ENCODE results near the gene AOPEP.

AOPEP gene

DNA sequence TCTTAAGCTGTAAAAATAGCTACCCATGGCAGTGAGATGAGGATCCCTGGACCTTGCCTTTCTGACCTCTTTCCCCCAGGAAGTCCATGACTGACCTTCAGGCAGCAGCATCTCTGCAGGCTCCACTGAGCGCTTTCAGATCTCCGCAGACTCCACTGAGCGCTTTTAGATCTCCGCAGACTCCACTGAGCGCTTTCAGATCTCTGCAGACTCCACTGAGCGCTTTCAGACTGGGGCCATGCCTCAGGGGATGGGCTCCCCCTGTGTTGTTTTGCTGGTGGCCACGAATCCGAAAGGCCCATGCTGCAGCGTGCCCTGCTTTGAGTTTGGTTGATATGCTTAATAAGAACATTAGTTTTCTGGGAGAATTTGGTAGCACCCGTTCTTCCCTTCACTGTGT lies 336.8 kb downstream of the AOPEP start:
- Histone ChIP-seq H3K27ac (ENCODE audit: low read depth, low read length) (no peak overlapping the region), H3K36me3 (ENCODE audit: low read length) (no peaks in the 10 kb centered on the region), H3K9me3 (ENCODE audit: insufficient read depth, low read length) (no peaks in the 10 kb centered on the region), H3K27me3 (ENCODE audit: low read length) (no peaks in the 10 kb centered on the region), H3K4me3 (ENCODE audit: insufficient read depth, low read length, poor library complexity, severe bottlenecking) (no peak overlapping the region), H3K9ac (ENCODE audit: low read length) (no peak overlapping the region), H3K9me2 (replicated peaks; ENCODE audit: insufficient read depth, low read length) (no peaks in the 10 kb centered on the region), H3K4me2 (ENCODE audit: low read depth, low read length, poor library complexity, severe bottlenecking) (no peak overlapping the region), H2AFZ (ENCODE audit: low read depth, low read length, severe bottlenecking) (no peak overlapping the region), H3F3A (ENCODE audit: insufficient read depth) (no peaks in the 10 kb centered on the region), H4K20me1 (ENCODE audit: low read depth, low read length) (no peaks in the 10 kb centered on the region), H3K79me2 (ENCODE audit: insufficient read depth, low read length) (no peaks in the 10 kb centered on the region)
- no peak for TF ChIP-seq EZH2phosphoT487 (conservative IDR thresholded peaks at IDR 0.05; ENCODE audit: low read length)
- TF ChIP-seq, protein P1, sequence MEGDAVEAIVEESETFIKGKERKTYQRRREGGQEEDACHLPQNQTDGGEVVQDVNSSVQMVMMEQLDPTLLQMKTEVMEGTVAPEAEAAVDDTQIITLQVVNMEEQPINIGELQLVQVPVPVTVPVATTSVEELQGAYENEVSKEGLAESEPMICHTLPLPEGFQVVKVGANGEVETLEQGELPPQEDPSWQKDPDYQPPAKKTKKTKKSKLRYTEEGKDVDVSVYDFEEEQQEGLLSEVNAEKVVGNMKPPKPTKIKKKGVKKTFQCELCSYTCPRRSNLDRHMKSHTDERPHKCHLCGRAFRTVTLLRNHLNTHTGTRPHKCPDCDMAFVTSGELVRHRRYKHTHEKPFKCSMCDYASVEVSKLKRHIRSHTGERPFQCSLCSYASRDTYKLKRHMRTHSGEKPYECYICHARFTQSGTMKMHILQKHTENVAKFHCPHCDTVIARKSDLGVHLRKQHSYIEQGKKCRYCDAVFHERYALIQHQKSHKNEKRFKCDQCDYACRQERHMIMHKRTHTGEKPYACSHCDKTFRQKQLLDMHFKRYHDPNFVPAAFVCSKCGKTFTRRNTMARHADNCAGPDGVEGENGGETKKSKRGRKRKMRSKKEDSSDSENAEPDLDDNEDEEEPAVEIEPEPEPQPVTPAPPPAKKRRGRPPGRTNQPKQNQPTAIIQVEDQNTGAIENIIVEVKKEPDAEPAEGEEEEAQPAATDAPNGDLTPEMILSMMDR (IDR thresholded peaks at IDR 0.05; ENCODE audit: insufficient read depth, low read length, poor library complexity, severe bottlenecking): no peak

DNA sequence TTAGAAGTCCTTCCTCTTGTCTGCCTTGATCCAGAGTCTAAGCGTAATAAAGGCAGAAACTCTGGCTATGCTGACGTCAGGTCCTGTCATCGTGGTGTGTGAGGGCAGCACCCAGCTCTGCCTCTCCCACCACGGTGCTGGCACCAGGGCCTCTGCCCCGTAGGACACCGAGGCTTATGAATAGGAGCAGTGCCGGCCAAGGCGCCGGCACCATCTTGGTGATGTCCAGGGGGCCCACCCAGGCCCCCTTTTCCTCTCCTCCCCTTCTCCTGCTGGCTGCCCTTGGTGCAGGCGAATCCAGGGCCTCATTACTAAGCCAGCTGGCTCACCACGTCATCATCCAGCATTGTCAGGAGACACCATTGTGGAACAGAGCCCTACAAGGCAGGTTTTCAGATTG lies 338.7 kb downstream of the AOPEP start:
- H3K4me2 ChIP-seq (ENCODE audit: low read depth, low read length, poor library complexity, severe bottlenecking): no peak overlapping the region
- no peaks in the 10 kb centered on the region for H3K9me3 ChIP-seq (ENCODE audit: insufficient read depth, low read length)
- TF ChIP-seq EZH2phosphoT487 (conservative IDR thresholded peaks at IDR 0.05; ENCODE audit: low read length): no peak
- TF ChIP-seq, protein P1 (IDR thresholded peaks at IDR 0.05; ENCODE audit: insufficient read depth, low read length, poor library complexity, severe bottlenecking): no peak
- no peak overlapping the region for H3K9ac ChIP-seq (ENCODE audit: low read length)
- H3K36me3 ChIP-seq (ENCODE audit: low read length): no peaks in the 10 kb centered on the region
- no peaks in the 10 kb centered on the region for H3K9me2 ChIP-seq (replicated peaks; ENCODE audit: insufficient read depth, low read length)
- H3K27ac ChIP-seq (ENCODE audit: low read depth, low read length): no peak overlapping the region
- no peaks in the 10 kb centered on the region for H4K20me1 ChIP-seq (ENCODE audit: low read depth, low read length)
- no peaks in the 10 kb centered on the region for H3F3A ChIP-seq (ENCODE audit: insufficient read depth)
- H3K4me3 ChIP-seq (ENCODE audit: insufficient read depth, low read length, poor library complexity, severe bottlenecking): no peak overlapping the region
- H2AFZ ChIP-seq (ENCODE audit: low read depth, low read length, severe bottlenecking): no peak overlapping the region
- no peaks in the 10 kb centered on the region for H3K27me3 ChIP-seq (ENCODE audit: low read length)
- H3K79me2 ChIP-seq (ENCODE audit: insufficient read depth, low read length): no peaks in the 10 kb centered on the region

DNA sequence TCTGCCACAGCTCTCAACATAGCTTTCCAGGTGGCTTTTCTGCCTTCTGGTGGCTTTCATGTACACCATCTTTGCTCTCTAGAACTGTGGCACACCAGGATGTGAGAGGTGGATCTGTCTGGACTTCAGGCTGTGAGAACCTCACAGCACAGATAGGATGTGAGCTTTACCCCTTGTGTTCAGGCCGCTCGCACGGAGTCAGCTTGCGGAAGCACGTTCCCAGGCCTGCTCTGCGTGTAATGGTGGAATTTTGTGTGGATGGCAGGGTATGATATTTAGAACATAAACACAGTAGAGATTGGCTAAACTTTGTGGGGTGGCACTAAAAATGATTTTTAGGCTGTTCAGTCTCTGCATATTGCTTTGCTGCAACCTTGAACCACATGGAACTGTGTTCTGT lies 340.6 kb downstream of the AOPEP start:
- no peak overlapping the region for H3K9ac ChIP-seq (ENCODE audit: low read length)
- no peak overlapping the region for H3K4me2 ChIP-seq (ENCODE audit: low read depth, low read length, poor library complexity, severe bottlenecking)
- no peaks in the 10 kb centered on the region for H4K20me1 ChIP-seq (ENCODE audit: low read depth, low read length)
- no peaks in the 10 kb centered on the region for H3K79me2 ChIP-seq (ENCODE audit: insufficient read depth, low read length)
- H3K27me3 ChIP-seq (ENCODE audit: low read length): no peaks in the 10 kb centered on the region
- no peak for TF ChIP-seq EZH2phosphoT487 (conservative IDR thresholded peaks at IDR 0.05; ENCODE audit: low read length)
- TF ChIP-seq, protein P1 (IDR thresholded peaks at IDR 0.05; ENCODE audit: insufficient read depth, low read length, poor library complexity, severe bottlenecking): no peak
- no peaks in the 10 kb centered on the region for H3K9me2 ChIP-seq (replicated peaks; ENCODE audit: insufficient read depth, low read length)
- H3K9me3 ChIP-seq (ENCODE audit: insufficient read depth, low read length): no peaks in the 10 kb centered on the region
- no peak overlapping the region for H3K4me3 ChIP-seq (ENCODE audit: insufficient read depth, low read length, poor library complexity, severe bottlenecking)
- no peak overlapping the region for H3K27ac ChIP-seq (ENCODE audit: low read depth, low read length)
- H3K36me3 ChIP-seq (ENCODE audit: low read length): no peaks in the 10 kb centered on the region
- no peaks in the 10 kb centered on the region for H3F3A ChIP-seq (ENCODE audit: insufficient read depth)
- no peak overlapping the region for H2AFZ ChIP-seq (ENCODE audit: low read depth, low read length, severe bottlenecking)

Measured in SU-DHL-6 (cell line).